ENCODE results near the gene TRAF3.

Gene TRAF3

DNA sequence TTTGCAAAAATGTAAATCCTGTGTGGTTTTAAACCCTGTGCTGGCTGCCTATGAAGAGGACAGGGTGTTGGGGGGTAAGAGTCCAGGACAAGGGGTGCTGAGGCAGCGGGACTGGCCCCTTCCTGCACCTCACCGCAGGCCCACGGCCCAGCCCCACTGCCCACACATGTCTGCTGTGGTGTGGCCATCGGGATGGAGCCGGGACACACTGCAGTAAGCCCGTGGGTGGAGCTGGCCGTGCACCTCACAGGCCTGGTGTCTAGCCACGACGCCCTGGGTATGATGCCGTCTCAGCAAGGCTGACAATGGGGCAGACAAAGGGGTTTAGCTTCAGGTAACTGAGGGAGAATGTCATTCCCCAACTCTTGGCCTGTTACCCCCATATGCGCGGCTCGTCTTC is 164.8 kb downstream of the TRAF3 start:
- Histone ChIP-seq H3K27ac (ENCODE audit: low read depth, low read length) (no peak overlapping the region), H3K36me3 (ENCODE audit: control insufficient read depth in 5 of 5, insufficient read depth in 5 of 5, low read length in 5 of 5) (peaks cover 0 to 95% (median 92%) of the 10 kb centered on the region in 5 donors), H3K4me3 (ENCODE audit: low read depth in 1 of 5, low read length in 5 of 5) (no peak overlapping the region)

GRCh38 chr14:102943454-102943853 is 166.2 kb downstream of the TRAF3 start:
- Histone ChIP-seq H3K36me3 (ENCODE audit: control insufficient read depth in 5 of 5, insufficient read depth in 5 of 5, low read length in 5 of 5) (peaks cover 0 to 90% (median 87%) of the 10 kb centered on the region in 5 donors), H3K9me3 (ENCODE audit: control insufficient read depth in 5 of 5, low read length in 5 of 5) (no peaks in the 10 kb centered on the region), H3K27me3 (ENCODE audit: control insufficient read depth in 5 of 5, insufficient read depth in 4 of 5, low read length in 5 of 5) (no peaks in the 10 kb centered on the region), H3K4me3 (ENCODE audit: low read depth in 1 of 5, low read length in 5 of 5) (no peak overlapping the region), H3K9ac (ENCODE audit: low read length in 5 of 5) (no peak overlapping the region), H3K27ac (ENCODE audit: low read depth, low read length) (no peak overlapping the region), H3K4me1 (ENCODE audit: control insufficient read depth in 5 of 5, insufficient read depth in 5 of 5, low read length in 5 of 5) (no peaks in the 10 kb centered on the region)

More for the DNA sequence above, 164.8 kb downstream of the TRAF3 start:
- Histone ChIP-seq H3K27me3 (ENCODE audit: control insufficient read depth in 5 of 5, insufficient read depth in 4 of 5, low read length in 5 of 5) (no peaks in the 10 kb centered on the region), H3K9ac (ENCODE audit: low read length in 5 of 5) (no peak overlapping the region), H3K4me1 (ENCODE audit: control insufficient read depth in 5 of 5, insufficient read depth in 5 of 5, low read length in 5 of 5) (no peaks in the 10 kb centered on the region), H3K9me3 (ENCODE audit: control insufficient read depth in 5 of 5, low read length in 5 of 5) (no peaks in the 10 kb centered on the region)

- Histone ChIP-seq H3K4me1 (ENCODE audit: control insufficient read depth in 5 of 5, insufficient read depth in 5 of 5, low read length in 5 of 5) (peaks cover 0 to 3% (median 0%) of the 10 kb centered on the region in 5 donors), H3K9ac (ENCODE audit: low read length in 5 of 5) (no peak overlapping the region), H3K4me3 (ENCODE audit: low read depth in 1 of 5, low read length in 5 of 5) (no peak overlapping the region), H3K36me3 (ENCODE audit: control insufficient read depth in 5 of 5, insufficient read depth in 5 of 5, low read length in 5 of 5) (peaks cover 0 to 92% (median 91%) of the 10 kb centered on the region in 5 donors), H3K27ac (ENCODE audit: low read depth, low read length) (no peak overlapping the region), H3K9me3 (ENCODE audit: control insufficient read depth in 5 of 5, low read length in 5 of 5) (no peaks in the 10 kb centered on the region), H3K27me3 (ENCODE audit: control insufficient read depth in 5 of 5, insufficient read depth in 4 of 5, low read length in 5 of 5) (no peaks in the 10 kb centered on the region)
These were observed 166.7 kb downstream of the TRAF3 start for GRCh38 chr14:102943979-102944378.

- H3K4me1 ChIP-seq (ENCODE audit: control insufficient read depth in 5 of 5, insufficient read depth in 5 of 5, low read length in 5 of 5): peaks cover 0 to 11% (median 5%) of the 10 kb centered on the region in 5 donors
- H3K27ac ChIP-seq (ENCODE audit: low read depth, low read length): no peak overlapping the region
- H3K9me3 ChIP-seq (ENCODE audit: control insufficient read depth in 5 of 5, low read length in 5 of 5): no peaks in the 10 kb centered on the region
- H3K36me3 ChIP-seq (ENCODE audit: control insufficient read depth in 5 of 5, insufficient read depth in 5 of 5, low read length in 5 of 5): peaks cover 0 to 92% (median 91%) of the 10 kb centered on the region in 5 donors
- no peaks in the 10 kb centered on the region for H3K27me3 ChIP-seq (ENCODE audit: control insufficient read depth in 5 of 5, insufficient read depth in 4 of 5, low read length in 5 of 5)
- H3K4me3 ChIP-seq (ENCODE audit: low read depth in 1 of 5, low read length in 5 of 5): no peak overlapping the region
- H3K9ac ChIP-seq (ENCODE audit: low read length in 5 of 5): no peak overlapping the region
These were observed 167.4 kb downstream of the TRAF3 start for GRCh38 chr14:102944448-102945330.

DNA sequence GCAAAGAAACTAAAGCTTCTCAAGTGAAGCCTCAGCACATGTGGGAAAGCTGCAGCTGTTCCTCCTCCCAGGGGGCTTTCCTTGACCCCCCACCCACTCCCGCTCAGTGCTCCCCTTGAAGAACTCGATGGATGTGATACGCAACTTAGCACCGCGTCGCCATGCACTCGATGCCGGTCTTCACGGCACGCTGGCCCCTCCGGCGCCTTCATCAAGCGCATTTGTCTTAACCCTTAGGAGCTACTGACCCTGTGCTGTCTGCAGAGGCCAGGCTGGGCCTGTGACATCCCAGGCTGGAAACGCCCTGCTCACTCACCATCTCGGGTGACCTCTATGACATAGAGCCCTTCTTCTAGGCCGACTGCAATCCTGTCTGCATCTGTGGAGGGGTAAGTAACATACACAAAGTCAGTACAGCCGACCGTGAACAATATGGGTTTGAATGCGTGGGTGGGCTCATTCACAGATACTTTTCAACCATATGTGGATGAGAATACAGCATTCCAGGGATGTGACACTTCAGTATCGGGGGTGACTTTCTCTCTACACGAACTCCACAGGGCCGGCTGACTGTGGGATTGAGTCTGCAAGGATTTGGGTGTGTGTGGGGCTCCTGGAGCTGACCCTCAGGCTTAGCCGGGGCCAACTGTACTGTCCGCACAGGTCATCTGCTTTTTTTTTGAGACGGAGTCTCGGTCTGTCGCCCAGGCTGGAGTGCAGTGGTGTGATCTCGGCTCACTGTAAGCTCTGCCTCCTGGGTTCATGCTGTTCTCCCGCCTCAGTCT is 168.3 kb downstream of the TRAF3 start:
- Histone ChIP-seq H3K27me3 (ENCODE audit: control insufficient read depth in 5 of 5, insufficient read depth in 4 of 5, low read length in 5 of 5) (no peaks in the 10 kb centered on the region), H3K9ac (ENCODE audit: low read length in 5 of 5) (no peak overlapping the region), H3K4me1 (ENCODE audit: control insufficient read depth in 5 of 5, insufficient read depth in 5 of 5, low read length in 5 of 5) (peaks cover 0 to 19% (median 14%) of the 10 kb centered on the region in 5 donors), H3K27ac (ENCODE audit: low read depth, low read length) (no peak overlapping the region), H3K4me3 (ENCODE audit: low read depth in 1 of 5, low read length in 5 of 5) (no peak overlapping the region), H3K36me3 (ENCODE audit: control insufficient read depth in 5 of 5, insufficient read depth in 5 of 5, low read length in 5 of 5) (peaks cover 0 to 92% (median 90%) of the 10 kb centered on the region in 5 donors), H3K9me3 (ENCODE audit: control insufficient read depth in 5 of 5, low read length in 5 of 5) (no peaks in the 10 kb centered on the region)

DNA sequence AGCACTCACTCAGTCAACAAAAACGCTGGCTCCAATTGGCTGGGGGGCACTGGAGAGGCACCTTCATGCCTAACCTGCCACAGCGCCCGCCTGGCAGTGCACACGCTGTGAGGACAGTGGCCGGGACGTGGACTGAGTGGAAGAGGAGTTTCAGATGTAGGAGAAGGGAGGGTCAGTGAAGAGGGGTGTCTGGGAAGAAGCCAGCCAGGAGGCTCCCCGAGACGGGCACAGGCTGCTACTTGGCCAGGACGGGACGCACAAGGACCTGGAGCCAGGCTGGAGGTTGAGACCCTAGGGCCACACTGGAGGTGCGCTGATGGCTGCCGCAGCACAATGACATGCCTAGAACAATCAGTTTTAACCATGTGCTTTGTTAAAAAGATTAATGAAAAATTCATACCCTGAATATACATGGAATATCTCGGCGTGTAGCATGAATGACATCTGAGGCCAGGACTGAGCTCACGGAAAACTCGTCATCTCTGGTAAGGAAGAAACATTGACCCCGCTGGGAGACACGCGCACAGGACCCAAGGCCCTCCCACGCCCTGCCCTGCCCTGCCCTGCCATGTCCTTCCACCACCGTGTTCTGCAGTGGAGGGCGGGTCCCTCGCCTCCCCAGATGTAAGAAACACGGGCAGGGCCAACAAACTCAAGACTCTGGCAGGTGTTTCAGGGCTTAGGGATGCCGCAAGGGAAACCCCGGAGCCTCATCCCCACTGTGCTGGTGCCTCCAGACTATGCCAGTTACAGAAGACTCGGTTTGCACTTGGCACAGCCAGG is 170.3 kb downstream of the TRAF3 start:
- Histone ChIP-seq H3K9me3 (ENCODE audit: control insufficient read depth in 5 of 5, low read length in 5 of 5) (no peaks in the 10 kb centered on the region), H3K4me1 (ENCODE audit: control insufficient read depth in 5 of 5, insufficient read depth in 5 of 5, low read length in 5 of 5) (peaks cover 0 to 28% (median 17%) of the 10 kb centered on the region in 5 donors), H3K27ac (ENCODE audit: low read depth, low read length) (no peak overlapping the region), H3K4me3 (ENCODE audit: low read depth in 1 of 5, low read length in 5 of 5) (no peak overlapping the region), H3K36me3 (ENCODE audit: control insufficient read depth in 5 of 5, insufficient read depth in 5 of 5, low read length in 5 of 5) (peaks cover 0 to 92% (median 90%) of the 10 kb centered on the region in 5 donors), H3K27me3 (ENCODE audit: control insufficient read depth in 5 of 5, insufficient read depth in 4 of 5, low read length in 5 of 5) (no peaks in the 10 kb centered on the region), H3K9ac (ENCODE audit: low read length in 5 of 5) (no peak overlapping the region)

- no peak overlapping the region for H3K27ac ChIP-seq (ENCODE audit: low read depth, low read length)
- no peak overlapping the region for H3K4me3 ChIP-seq (ENCODE audit: low read depth in 1 of 5, low read length in 5 of 5)
- H3K9ac ChIP-seq (ENCODE audit: low read length in 5 of 5): no peak overlapping the region
These were observed 171.4 kb downstream of the TRAF3 start for GRCh38 chr14:102948698-102949061.

DNA sequence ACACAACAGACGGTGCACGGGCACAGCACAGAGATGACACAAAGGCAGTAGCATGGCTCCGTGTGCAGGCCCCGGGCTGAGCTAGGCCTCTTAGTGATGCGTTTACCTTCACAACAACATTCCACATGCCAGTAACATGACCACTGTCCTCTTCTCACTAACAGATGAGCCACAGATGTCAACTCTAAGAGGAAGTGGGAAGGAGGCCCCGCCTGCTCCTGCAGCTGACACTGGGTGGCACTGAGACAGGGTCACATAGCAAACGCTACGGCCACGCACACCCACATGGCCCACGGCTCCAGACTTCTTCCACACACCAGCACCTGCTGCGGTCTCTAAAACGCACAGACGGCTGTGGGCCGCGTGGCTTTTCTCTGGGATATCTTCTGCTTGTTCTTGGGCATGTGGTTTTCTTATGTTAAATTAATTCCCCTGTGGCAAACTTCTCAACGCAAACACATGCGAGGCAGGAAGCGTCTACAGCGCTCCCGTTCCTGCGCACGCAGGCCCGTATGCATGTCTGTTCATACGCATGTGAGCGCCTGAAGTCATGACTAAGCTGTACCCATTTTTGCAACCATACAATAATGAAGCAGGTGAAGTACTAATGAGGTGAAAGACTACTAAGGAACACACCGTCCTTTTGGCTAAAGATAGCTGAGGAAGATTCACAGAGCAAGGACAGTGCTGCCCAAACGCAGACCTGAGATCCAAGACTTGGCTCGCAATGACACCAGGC is 172.0 kb downstream of the TRAF3 start:
- no peak overlapping the region for H3K4me3 ChIP-seq (ENCODE audit: low read depth in 1 of 5, low read length in 5 of 5)
- no peak overlapping the region for H3K27ac ChIP-seq (ENCODE audit: low read depth, low read length)
- H3K9me3 ChIP-seq (ENCODE audit: control insufficient read depth in 5 of 5, low read length in 5 of 5): no peaks in the 10 kb centered on the region
- peaks cover 0 to 28% (median 17%) of the 10 kb centered on the region in 5 donors for H3K4me1 ChIP-seq (ENCODE audit: control insufficient read depth in 5 of 5, insufficient read depth in 5 of 5, low read length in 5 of 5)
- H3K9ac ChIP-seq (ENCODE audit: low read length in 5 of 5): no peak overlapping the region
- H3K27me3 ChIP-seq (ENCODE audit: control insufficient read depth in 5 of 5, insufficient read depth in 4 of 5, low read length in 5 of 5): no peaks in the 10 kb centered on the region
- peaks cover 0 to 94% (median 91%) of the 10 kb centered on the region in 5 donors for H3K36me3 ChIP-seq (ENCODE audit: control insufficient read depth in 5 of 5, insufficient read depth in 5 of 5, low read length in 5 of 5)

More at GRCh38 chr14:102948698-102949061, 171.4 kb downstream of the TRAF3 start:
- peaks cover 0 to 94% (median 91%) of the 10 kb centered on the region in 5 donors for H3K36me3 ChIP-seq (ENCODE audit: control insufficient read depth in 5 of 5, insufficient read depth in 5 of 5, low read length in 5 of 5)
- no peaks in the 10 kb centered on the region for H3K27me3 ChIP-seq (ENCODE audit: control insufficient read depth in 5 of 5, insufficient read depth in 4 of 5, low read length in 5 of 5)
- peaks cover 0 to 28% (median 17%) of the 10 kb centered on the region in 5 donors for H3K4me1 ChIP-seq (ENCODE audit: control insufficient read depth in 5 of 5, insufficient read depth in 5 of 5, low read length in 5 of 5)
- H3K9me3 ChIP-seq (ENCODE audit: control insufficient read depth in 5 of 5, low read length in 5 of 5): no peaks in the 10 kb centered on the region

- Histone ChIP-seq H3K9ac (ENCODE audit: low read length in 5 of 5) (no peak overlapping the region), H3K27ac (ENCODE audit: low read depth, low read length) (no peak overlapping the region), H3K36me3 (ENCODE audit: control insufficient read depth in 5 of 5, insufficient read depth in 5 of 5, low read length in 5 of 5) (peaks cover 0 to 94% (median 91%) of the 10 kb centered on the region in 5 donors), H3K27me3 (ENCODE audit: control insufficient read depth in 5 of 5, insufficient read depth in 4 of 5, low read length in 5 of 5) (no peaks in the 10 kb centered on the region), H3K4me1 (ENCODE audit: control insufficient read depth in 5 of 5, insufficient read depth in 5 of 5, low read length in 5 of 5) (peaks cover 0 to 28% (median 17%) of the 10 kb centered on the region in 5 donors), H3K9me3 (ENCODE audit: control insufficient read depth in 5 of 5, low read length in 5 of 5) (no peaks in the 10 kb centered on the region), H3K4me3 (ENCODE audit: low read depth in 1 of 5, low read length in 5 of 5) (no peak overlapping the region)
These were observed 172.7 kb downstream of the TRAF3 start for GRCh38 chr14:102949801-102950451.

All from subcutaneous abdominal adipose tissue (tissue), 5 donors.